Neural cell (in vitro differentiated cells): Measurements from ENCODE around the gene HDGF. TPM values are rescaled to one million over a fixed set of nuclear protein-coding genes. Genes with fewer than 3 reads are reported as not detected.

ENCODE experiments used
- H2AFZ ChIP-seq: fragments of 200-600, 300-800 bp; sonication (generic), shearing (Covaris generic); 2 replicates; pipeline ENCODE4 v1.6.0; 2014; ENCODE audit warnings: low read depth, mild to moderate bottlenecking, antibody characterized with exemption, low read length, moderate library complexity
- H3F3A ChIP-seq: fragments of 200-600 bp; shearing (Covaris generic); 2 replicates; pipeline ENCODE4 v1.6.1; 2016; ENCODE audit warnings: mild to moderate bottlenecking, moderate library complexity, mixed read lengths, antibody characterized with exemption, low read length; ENCODE audit not compliant: insufficient read depth, poor library complexity, severe bottlenecking
- H3K27ac ChIP-seq: fragments of 200-600, 300-800 bp; sonication (generic), shearing (Covaris generic); 2 replicates; pipeline ENCODE4 v1.5.1; 2014; ENCODE audit warnings: mild to moderate bottlenecking, low read length, moderate library complexity
- H3K27me3 ChIP-seq: fragments of 300-800, 200-600 bp; sonication (generic), shearing (Covaris generic); 2 replicates; pipeline ENCODE4 v1.6.0; 2014; ENCODE audit warnings: mild to moderate bottlenecking, low read depth, low read length, moderate library complexity; ENCODE audit not compliant: insufficient read depth
- H3K36me3 ChIP-seq: fragments of 300-800, 200-600 bp; sonication (generic), shearing (Covaris generic); 2 replicates; pipeline ENCODE4 v1.5.1; 2014; ENCODE audit warnings: mild to moderate bottlenecking, antibody characterized with exemption, low read length, moderate library complexity; ENCODE audit not compliant: insufficient read depth
- H3K4me2 ChIP-seq: fragments of 300-800, 200-600 bp; sonication (generic), shearing (Covaris generic); 2 replicates; pipeline ENCODE4 v1.6.0; 2014; ENCODE audit warnings: mild to moderate bottlenecking, low read length
- H3K4me3 ChIP-seq: fragments of 300-800, 200-600 bp; sonication (generic), shearing (Covaris generic); 2 replicates; pipeline ENCODE4 v1.5.1; 2014; ENCODE audit warnings: mild to moderate bottlenecking, low read length, moderate library complexity
- H3K79me2 ChIP-seq: fragments of 200-600 bp; shearing (Covaris generic); replicated peaks from 2 replicates; pipeline ENCODE4 v1.6.0; 2014; ENCODE audit warnings: mild to moderate bottlenecking, low read length, moderate library complexity; ENCODE audit not compliant: insufficient read depth
- H3K9ac ChIP-seq: fragments of 300-800, 200-600 bp; sonication (generic), shearing (Covaris generic); 2 replicates; pipeline ENCODE4 v1.6.1; 2016; ENCODE audit warnings: mild to moderate bottlenecking, low read length, mixed read lengths
- H3K9me2 ChIP-seq: fragments of 200-600 bp; shearing (Covaris generic); 2 replicates; pipeline ENCODE4 v1.6.1; 2016; ENCODE audit warnings: mild to moderate bottlenecking, low read length, mixed read lengths; ENCODE audit not compliant: insufficient read depth
- H3K9me3 ChIP-seq: fragments of 200-600, 300-800 bp; sonication (generic), shearing (Covaris generic); 2 replicates; pipeline ENCODE4 v1.6.1; 2016; ENCODE audit warnings: mild to moderate bottlenecking, mixed run types, low read length, moderate library complexity, mixed read lengths
- H4K20me1 ChIP-seq: fragments of 200-600 bp; shearing (Covaris generic); 2 replicates; pipeline ENCODE4 v1.6.1; 2016; ENCODE audit warnings: mild to moderate bottlenecking, mixed run types; ENCODE audit not compliant: insufficient read depth
- CTCF ChIP-seq: fragments of 450-650 bp; IDR thresholded peaks from 2 replicates; pipeline ENCODE4 v1.5.1; 2014; ENCODE audit warnings: antibody characterized with exemption, mild to moderate bottlenecking, moderate library complexity; ENCODE audit not compliant: poor library complexity, severe bottlenecking
- EP300 ChIP-seq: fragments of 450-650 bp; conservative IDR thresholded peaks from 2 replicates; pipeline ENCODE4 v1.6.1; 2014; ENCODE audit warnings: antibody characterized with exemption, mild to moderate bottlenecking, moderate library complexity; ENCODE audit not compliant: poor library complexity, severe bottlenecking
- EZH2 ChIP-seq: fragments of 200-600, 300-800 bp; shearing (Covaris generic), sonication (generic); IDR thresholded peaks from 2 replicates; pipeline ENCODE4 v1.6.1; 2014; ENCODE audit warnings: antibody characterized with exemption, low read length, borderline replicate concordance, mild to moderate bottlenecking; ENCODE audit not compliant: insufficient read depth, poor library complexity, severe bottlenecking
- MXI1 ChIP-seq: fragments of 450-650 bp; conservative IDR thresholded peaks from 2 replicates; pipeline ENCODE4 v1.6.1; 2014; ENCODE audit warnings: antibody characterized with exemption, mild to moderate bottlenecking; ENCODE audit not compliant: poor library complexity, severe bottlenecking
- POLR2AphosphoS5 ChIP-seq: IDR thresholded peaks from 2 replicates; pipeline ENCODE4 v1.6.1; 2012
- RAD21 ChIP-seq: fragments of 450-650 bp; conservative IDR thresholded peaks from 2 replicates; pipeline ENCODE4 v1.6.1; 2014; ENCODE audit warnings: antibody characterized with exemption, mild to moderate bottlenecking, moderate library complexity
- REST ChIP-seq: IDR thresholded peaks from 2 replicates; pipeline ENCODE4 v1.6.1; 2012; ENCODE audit warnings: borderline replicate concordance
- SMC3 ChIP-seq: fragments of 450-650 bp; conservative IDR thresholded peaks from 2 replicates; pipeline ENCODE4 v1.6.1; 2014; ENCODE audit warnings: antibody characterized with exemption, mild to moderate bottlenecking, moderate library complexity; ENCODE audit not compliant: poor library complexity
- TAF1 ChIP-seq: IDR thresholded peaks from 2 replicates; pipeline ENCODE4 v1.6.1; 2012; ENCODE audit warnings: low read depth
- polyA plus RNA-seq: library from polyadenylated mRNA; depleted of rRNA; stranded (reverse); fragments of >200 nt; gene quantifications from 2 replicates; pipeline ENCODE4 v1.2.3, GENCODE V29; 2014

The HDGF gene
- polyA plus RNA-seq, 1 donor from 2014 or later, result 138 TPM

DNA sequence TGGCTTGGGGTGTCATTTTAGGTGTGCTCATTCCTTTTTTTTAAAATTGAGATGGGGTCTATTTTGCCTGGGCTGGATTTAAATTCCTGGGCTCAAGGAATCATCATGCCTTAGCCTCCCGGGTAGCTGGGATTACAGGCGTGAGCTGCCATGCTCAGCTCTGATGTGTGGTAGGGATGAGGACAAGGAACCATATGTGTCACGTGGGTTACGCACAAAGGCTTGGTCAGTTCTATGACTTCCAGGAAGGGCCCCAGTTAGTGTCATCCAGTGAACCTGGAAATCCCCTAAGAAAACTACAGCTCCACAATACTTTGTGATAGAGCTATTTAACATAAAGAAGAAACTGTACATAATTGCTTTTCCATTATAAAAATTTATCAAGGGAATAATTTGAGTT is 29.9 kb downstream of the HDGF start:
- Histone ChIP-seq H2AFZ (no peak overlapping the region), H3K4me3 (no peak overlapping the region), H4K20me1 (peaks cover 7% of the 10 kb centered on the region), H3K4me2 (no peak overlapping the region), H3K9ac (no peak overlapping the region), H3K27ac (no peak overlapping the region), H3K27me3 (no peaks in the 10 kb centered on the region), H3K36me3 (peaks cover 9% of the 10 kb centered on the region), H3K9me2 (no peaks in the 10 kb centered on the region), H3K79me2 (peaks cover 23% of the 10 kb centered on the region), H3F3A (no peaks in the 10 kb centered on the region), H3K9me3 (no peaks in the 10 kb centered on the region)
- TF ChIP-seq CTCF (no peak), MXI1 (no peak), SMC3 (no peak), EP300 (no peak), EZH2 (no peak), RAD21 (no peak), TAF1 (no peak), POLR2AphosphoS5 (no peak), REST (no peak)

DNA sequence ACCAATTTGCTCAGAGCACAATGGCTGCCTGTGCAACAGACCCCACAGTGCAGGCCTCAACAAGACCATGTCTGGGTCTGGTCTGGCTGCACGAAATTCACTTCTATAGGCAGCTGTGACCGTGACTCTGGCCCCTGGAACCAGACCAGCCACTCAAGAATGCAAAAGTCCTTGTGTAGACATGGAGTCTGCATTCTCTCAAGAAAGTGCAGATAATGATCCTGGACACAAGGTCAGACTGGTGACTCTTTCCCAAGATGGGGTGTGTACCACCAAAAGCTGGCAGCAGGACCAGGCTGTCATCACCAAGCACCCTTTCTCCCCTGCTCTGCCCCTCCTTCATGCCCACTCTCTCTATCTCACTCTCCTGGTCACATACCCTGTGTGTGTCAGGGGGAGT is 30.3 kb downstream of the HDGF start:
- no peak for TF ChIP-seq SMC3
- no peak for TF ChIP-seq CTCF
- TF ChIP-seq RAD21, result no peak
- no peak for TF ChIP-seq REST
- TF ChIP-seq EZH2, result no peak
- TF ChIP-seq EP300, result no peak
- no peak for TF ChIP-seq MXI1
- no peak for TF ChIP-seq POLR2AphosphoS5
- TF ChIP-seq TAF1, result no peak
- Histone ChIP-seq H3K36me3 (peaks cover 9% of the 10 kb centered on the region), H3K9ac (no peak overlapping the region), H3K79me2 (peaks cover 19% of the 10 kb centered on the region), H4K20me1 (peaks cover 3% of the 10 kb centered on the region), H2AFZ (no peak overlapping the region), H3F3A (no peaks in the 10 kb centered on the region), H3K9me3 (no peaks in the 10 kb centered on the region), H3K27me3 (no peaks in the 10 kb centered on the region), H3K4me3 (no peak overlapping the region), H3K9me2 (no peaks in the 10 kb centered on the region), H3K27ac (no peak overlapping the region), H3K4me2 (no peak overlapping the region)
